ENCODE data around the gene DENND4B.
"Not testable (repeated sequence)": the region's sequence is repeated elsewhere in the genome, so short reads cannot be mapped to it uniquely, and the experiment has no call there.

Gene DENND4B, protein sequence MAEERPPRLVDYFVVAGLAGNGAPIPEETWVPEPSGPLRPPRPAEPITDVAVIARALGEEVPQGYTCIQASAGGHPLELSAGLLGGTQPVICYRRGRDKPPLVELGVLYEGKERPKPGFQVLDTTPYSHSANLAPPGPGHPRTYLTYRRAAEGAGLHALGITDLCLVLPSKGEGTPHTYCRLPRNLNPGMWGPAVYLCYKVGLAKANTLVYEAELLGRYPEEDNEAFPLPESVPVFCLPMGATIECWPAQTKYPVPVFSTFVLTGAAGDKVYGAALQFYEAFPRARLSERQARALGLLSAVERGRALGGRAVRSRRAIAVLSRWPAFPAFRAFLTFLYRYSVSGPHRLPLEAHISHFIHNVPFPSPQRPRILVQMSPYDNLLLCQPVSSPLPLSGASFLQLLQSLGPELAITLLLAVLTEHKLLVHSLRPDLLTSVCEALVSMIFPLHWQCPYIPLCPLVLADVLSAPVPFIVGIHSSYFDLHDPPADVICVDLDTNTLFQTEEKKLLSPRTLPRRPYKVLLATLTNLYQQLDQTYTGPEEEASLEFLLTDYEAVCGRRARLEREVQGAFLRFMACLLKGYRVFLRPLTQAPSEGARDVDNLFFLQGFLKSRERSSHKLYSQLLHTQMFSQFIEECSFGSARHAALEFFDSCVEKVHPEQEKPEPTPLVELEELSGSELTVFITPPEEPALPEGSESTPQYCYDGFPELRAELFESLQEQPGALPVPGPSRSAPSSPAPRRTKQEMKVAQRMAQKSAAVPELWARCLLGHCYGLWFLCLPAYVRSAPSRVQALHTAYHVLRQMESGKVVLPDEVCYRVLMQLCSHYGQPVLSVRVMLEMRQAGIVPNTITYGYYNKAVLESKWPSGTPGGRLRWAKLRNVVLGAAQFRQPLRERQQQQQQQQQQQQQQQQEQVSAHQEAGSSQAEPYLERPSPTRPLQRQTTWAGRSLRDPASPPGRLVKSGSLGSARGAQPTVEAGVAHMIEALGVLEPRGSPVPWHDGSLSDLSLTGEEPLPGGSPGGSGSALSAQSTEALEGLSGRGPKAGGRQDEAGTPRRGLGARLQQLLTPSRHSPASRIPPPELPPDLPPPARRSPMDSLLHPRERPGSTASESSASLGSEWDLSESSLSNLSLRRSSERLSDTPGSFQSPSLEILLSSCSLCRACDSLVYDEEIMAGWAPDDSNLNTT (N-terminal part only)

DNA sequence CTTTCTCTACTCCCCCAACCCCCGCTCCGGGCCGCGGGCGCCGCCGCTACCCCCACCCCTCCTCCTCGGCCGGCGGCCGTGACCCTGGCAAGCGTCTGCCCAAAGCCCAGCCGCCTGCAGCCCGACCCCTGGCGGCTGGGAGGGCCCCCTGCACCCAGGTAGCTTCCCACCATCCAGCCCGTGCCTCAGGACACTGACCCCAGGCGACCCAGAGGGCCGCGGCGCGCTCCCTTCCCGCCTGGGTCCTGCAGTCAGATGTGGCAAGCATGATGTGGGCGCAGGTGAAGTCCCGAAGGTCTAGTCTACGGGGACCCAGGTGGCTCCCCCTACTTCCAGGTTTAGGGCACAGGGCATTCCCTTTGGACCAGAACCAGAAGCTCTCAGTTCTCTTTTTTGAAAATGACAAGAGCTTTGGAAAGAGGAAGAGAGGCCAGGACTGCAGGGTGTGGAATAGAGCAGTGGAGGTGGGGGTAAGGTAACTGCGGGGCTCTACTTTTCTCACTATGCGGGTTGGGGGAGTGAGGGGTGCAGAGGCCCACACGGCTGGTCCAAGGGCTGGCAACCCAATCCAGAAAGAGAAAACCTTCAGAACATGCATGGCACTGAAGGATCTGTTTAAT lies at the start of gene DENND4B:
Gene DENND4B, minus strand, starts transcription at position 97 of the 620 bp plus-strand sequence. CDS start 2,344 bp downstream, outside the sequence.
- peak; percentile 68 to 79 for DNase-seq

DNA sequence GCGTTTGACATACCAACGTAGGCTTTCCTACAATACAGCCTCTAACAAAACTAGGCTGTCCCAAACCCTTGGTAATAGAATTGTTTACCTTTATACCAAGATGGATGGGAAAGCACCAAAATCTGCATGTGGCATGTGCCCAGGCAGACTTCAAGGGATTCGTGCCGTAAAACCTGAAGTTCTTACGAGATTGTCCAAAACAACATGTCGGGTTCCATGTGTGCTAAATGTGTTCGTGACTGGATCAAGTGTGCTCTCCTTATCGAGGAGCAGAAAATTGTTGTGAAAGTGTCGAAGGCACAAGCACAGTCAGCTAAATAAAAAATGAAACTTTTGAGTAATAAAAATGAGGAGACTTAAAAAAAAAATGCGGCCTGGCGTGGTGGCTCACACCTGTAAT lies 49.1 kb upstream of the DENND4B start:
- DNase-seq: no peak

DNA sequence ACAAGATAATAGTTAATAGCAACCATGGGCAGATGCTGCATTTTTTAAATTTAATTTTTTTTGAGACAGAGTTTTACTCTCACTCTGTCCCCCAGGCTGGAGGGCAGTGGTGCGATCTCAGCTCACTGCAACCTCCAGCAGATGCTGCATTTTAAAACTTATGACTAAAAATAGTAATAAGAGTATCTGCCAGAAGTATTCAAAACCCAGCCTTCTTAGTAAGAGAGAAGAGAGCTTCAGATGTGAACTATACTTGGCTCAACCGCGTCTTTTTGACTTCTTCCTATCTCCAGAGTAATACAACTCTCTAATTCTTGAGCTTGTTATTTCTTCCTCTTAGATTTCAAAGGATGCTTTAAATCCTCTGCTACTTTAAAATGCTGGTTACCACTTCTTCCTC lies 48.7 kb upstream of the DENND4B start:
- no peak for DNase-seq

DNA sequence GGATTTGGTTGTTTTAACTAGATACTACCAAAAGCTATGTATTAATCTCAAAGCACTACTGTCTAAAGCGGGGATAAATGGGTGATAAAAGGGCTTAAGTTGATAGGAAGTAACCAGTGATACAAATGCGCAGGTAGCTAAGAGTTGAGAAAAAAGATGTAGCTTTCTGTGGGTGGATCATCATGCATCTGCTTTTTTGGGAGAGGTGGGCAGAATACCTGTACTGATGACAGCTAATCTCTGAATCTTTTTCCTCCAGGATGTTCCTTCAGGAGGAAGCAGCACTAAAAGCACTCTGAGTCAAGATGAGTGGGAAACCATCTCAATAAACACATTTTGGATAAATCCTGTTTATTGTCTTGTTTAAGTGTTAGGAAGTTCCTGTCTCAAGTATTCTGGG lies 45.3 kb upstream of the DENND4B start:
- DNase-seq: no peak

DNA sequence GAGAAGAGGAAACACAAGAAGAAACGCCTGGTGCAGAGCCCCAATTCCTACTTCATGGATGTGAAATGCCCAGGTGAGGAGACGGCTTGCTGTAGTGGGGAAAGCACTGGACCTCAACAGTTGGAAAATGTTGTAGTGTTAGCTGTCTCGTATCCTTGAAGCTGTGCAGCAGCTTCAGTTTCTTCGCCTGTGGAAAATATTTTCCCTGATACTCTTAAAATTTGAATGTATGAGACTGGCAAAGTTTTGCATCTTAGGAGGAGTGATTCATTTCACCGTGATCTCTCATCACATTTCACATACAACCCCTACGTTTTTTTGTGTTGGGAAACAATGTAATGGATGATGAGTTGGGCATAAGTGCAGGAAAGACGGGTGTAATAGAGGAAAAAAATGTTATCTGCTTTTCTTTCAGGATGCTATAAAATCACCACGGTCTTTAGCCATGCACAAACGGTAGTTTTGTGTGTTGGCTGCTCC lies 44.7 kb upstream of the DENND4B start:
- DNase-seq: no peak

DNA sequence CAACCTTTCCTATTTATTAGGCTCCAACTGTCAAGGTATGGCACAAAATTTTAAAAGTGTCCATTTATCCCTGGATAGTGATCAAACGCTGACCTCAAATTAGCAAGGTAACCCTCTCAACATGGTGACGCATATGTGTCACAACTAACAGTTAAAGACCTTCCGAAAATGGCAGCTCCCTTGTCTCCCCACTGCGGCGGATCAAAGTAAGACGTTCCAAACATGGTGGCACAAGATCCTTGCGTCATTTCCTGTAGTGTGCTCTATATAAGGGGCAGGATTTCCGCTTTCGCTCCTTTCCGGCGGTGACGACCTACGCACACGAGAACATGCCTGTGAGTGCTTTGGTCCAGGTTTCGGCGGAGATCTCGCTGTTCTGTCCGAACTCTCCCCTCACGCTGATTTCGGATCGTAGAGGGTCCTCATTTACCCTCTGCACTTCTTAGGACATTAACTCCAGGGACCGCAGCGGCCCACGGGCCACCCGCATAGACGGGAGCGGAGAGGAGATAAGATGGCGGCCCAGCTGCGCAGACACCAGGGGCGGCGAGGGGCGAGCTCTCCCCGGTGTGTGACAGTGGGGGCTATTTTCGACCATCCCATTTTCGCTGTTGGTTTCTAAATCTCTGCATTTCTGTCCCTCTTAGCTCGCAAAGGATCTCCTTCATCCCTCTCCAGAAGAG lies 44.1 kb upstream of the DENND4B start, which contains the start of gene RPS27:
Gene RPS27, plus strand, starts transcription at position 295 of the 683 bp plus-strand sequence. Its CDS starts 35 bp downstream, at position 330.
- DNase-seq: peak; percentile 71 to 99

DNA sequence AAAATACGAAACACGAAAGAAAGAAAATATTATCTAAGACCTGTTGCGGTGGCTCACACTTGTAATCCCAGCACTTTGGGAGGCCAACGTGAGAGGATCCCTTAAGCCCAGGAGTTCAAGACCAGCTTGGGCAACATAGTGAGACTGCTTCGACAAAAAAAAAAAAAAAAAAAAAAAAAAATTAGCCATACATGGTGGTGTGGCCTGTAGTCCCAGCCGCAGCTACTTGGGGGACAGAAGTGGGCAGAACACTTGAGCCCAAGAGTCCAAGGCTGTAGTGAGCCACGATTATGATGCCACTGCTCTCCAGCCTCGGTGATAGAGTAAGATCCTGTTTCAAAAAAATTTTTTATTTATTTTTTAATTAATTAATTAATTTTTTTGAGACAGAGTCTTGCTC lies 41.1 kb upstream of the DENND4B start:
- no peak for DNase-seq

DNA sequence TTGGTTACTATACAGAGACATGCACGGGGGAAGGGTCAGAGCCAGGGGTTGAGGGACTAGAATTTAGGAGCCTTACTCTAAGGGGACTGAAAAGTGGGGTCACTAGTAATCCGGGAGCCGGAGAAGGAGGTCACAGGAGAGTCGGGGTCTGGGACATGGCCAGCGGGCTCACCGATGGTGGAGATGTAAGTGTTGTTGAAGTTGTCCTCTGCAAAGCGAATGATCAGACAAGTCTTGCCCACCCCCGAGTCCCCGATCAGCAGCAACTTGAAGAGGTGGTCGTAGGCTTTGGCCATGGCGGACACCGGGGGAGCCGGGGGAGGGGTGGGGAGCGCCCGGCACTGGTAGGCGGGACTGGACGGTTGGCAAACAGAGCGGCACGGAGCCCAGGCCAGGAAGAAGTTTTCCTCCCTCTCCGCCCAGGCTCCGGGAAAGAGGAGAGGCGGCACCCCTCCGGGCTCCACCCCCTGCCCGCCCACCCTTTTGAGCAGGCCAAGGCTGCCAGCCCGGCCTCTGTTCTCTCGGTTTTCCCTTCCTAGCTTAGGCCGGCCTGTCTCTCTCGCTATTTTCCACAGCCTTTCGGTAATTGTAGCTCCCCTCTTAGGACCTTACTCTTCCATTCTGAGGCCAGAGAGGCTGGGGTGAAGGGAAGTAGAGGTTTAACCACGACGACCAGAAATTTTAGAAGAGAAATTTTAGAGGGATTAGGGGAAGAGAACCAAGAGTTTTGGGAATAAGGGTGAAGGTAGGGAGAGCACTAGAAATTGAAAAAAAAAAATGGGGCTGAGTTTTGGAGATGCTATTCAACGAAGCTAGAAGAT lies 39.6 kb upstream of the DENND4B start, which contains the start of gene RAB13:
Gene RAB13, minus strand, starts transcription at position 399 of the 821 bp plus-strand sequence. Its CDS starts 103 bp downstream, at position 296.
- DNase-seq: peak; percentile 24 to 39

DNA sequence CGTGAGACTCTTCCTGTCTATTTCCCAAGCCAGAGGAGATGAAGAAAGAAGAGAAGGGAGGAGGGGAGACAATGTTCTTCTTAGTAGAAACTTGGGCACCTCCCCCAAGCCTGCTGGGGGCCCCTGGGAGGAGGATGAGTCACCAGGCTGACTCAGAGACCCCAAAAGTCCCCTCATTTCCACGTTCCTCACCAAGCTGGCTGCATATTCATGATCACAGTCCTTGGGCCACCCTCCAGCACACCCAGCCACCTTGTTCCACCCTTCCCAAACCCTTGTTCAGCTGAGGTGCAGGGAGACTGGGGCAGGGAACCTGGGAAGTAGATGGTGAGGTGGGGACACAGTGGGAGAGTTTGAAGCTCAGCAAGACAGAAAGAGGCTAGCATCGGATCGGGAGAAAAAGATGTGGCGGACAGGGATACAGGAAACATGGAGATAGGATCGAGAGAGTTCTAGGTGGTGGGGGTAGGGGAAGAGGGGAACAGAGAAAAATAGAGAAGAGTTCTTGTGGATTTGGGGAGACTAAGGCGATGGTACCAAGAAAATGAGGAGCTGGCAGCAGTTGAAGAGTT lies 38.9 kb upstream of the DENND4B start:
- DNase-seq: peak; percentile 30 to 83

DNA sequence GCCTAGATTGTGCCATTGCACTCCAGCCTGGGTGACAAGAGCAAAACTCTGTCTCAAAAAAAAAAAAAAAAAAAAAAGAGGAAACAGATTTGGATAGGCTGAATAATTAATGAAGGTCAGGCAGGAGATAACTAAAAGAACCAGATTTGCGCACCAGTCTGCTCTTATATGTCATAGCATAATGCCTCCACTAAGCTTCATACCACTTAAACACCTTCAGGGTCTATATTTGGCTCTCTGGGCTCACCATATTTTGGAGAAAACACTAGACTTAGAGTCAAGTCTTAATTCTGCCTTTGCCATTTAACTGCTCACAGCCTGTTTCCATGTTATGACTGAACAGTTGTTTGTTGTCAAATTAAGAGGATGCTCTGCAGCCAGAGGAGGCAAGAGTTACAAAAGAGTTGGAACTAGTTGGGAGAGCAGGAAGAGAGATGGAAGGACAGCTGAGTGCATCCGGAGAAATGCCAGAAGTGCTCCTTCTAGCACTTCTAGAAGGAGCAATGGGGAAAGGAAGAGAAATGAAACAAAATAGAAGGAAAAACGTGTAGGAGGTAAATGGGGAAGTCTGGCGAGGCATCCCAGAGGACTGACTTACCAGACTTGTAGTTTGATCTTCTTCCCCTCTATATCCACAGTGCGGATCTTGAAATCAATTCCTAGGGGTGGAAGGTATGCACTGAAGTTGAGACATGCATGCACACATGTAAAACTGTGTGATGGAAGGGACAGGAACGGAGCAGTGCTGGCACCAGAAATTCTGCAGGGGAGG lies 37.8 kb upstream of the DENND4B start:
- DNase-seq: no peak

DNA sequence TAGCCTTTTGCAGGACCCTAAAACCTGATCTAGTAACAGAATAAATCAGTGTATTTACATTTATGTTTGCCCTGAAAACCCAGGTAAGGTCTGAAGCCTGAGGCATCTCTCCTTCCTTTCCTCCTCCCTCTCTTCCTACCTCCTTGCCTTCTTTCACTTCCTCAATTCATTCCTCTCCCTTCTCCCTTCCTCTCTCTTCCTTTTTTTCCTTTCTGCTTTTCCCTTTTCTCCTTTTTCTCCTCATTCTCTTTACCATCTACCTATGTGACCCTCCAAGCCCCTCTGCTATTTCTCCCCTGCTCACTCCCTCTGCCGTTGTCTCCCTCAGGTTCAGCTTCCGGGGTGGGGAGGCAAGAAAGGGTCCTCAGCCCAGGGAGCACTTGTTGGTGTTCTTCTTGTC lies 35.2 kb upstream of the DENND4B start:
- DNase-seq: not testable (repeated sequence)

DNA sequence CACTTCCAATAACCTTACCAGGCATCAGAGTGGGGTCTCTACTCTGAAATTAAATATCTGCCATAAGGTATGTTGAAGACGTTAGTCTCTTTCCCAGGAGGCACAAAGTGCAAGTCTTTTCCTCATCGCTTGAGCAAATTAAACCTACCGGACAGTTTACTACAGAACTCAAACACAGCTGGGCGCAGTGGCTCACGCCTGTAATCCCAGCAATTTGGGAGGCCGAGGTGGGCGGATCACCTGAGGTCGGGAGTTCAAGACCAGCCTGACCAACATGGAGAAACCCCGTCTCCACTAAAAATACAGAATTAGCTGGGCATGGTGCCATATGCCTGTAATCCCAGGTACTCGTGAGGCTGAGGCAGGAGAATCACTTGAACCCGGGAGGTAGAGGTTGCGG lies 32.6 kb upstream of the DENND4B start:
- not testable (repeated sequence) for DNase-seq

DNA sequence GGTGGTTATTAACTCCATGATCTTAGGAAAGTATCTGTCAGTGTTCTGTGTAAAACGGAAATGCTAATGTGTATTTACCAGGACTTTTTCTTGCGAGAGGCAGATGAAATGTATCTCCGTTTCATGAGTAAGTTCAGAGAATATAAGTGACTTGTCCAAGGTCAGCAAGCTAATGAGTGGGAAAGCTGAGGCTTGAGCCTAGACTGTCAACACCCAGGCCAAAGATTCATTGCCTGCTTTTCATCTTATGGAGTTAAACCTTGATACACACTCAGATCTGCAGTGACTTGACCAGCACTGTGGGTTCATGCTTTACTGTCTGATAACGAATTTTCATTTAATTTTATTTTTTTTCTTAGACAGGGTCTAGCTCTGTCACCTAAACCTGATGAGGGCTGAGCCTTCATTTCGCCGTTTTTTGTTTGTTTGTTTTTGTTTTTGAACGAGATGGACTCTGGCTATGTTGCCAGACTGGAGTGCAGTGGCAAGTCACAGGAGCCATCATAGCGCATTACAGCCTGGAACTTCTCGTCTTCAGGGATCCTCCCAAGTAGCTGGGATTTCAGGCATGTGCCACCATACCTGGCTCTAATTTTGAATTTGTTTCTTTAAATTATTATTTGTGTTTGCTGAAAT lies 31.9 kb upstream of the DENND4B start:
- DNase-seq: no peak

DNA sequence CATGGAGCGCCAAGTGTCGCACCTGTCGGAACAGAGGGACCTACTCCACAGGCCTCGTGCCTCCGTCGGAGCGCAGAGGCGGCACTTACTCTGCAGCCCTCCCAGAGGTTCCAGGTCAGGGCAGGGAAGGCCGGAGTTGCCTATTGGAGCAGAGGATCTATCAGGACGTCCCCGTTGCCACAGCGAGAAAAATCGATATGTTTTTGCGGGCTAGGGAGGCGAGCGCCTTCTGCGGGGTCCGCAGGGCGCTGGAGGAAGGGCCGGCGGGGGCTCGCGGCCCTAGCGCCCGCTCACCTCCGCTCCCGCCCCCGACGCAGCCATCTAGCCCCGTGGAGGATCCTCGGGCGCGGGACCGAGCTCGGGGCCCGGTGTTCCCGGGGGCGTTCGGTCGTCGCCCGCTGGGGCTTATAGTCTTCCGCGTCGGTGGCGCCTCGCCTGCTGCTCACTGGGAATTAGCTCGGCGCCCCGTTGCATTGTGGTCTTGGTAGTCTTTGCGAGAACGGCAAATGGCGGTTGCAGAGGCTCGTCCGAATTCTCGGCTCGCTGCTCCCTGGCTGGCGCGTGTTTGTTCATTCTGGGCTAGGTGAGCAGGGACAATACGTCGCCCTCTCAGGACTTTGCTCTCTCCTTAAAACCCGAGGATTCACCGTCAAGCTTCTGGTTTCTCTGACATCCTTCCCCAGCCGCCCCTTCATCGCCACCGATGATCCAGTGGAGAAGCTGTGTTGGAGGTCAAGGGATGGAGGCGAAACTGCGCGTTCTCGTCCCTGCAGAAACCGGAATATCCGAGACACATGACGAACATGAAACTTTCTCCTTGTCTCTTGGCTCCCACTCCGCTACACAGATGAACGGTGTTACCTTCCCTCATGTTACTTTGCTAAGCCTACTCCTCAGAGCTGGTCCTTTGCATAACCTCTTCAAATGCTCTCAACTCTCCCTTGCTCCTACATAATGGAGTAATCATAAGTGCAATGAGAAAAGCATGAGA lies 31.0 kb upstream of the DENND4B start, which contains the start of gene JTB:
Gene JTB, minus strand, starts transcription at position 425 of the 991 bp plus-strand sequence. Its CDS starts 422 bp downstream, at position 3.
- peak; percentile 54 to 73 for DNase-seq

DNA sequence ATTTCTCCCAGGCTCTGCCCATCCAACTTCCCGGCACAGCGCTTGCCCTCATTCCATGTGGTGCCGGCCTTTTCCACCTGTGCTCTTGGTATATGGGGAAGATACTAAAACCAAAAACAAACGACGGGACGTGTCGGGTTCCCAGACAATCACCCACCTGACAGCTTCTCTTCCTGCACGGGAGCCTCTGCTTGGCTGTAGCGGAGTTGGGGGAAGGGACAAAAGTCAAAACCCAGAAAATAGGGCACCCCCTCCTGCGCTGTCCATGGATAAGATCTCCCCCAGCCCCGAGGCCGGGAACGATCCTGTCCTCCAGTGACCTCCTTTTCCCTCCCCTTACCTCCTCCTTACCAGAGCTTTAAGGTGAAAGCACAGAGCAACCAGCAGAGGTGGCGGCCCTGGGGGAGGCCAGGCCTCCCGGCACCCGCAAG lies 30.3 kb upstream of the DENND4B start:
- no peak for DNase-seq

DNA sequence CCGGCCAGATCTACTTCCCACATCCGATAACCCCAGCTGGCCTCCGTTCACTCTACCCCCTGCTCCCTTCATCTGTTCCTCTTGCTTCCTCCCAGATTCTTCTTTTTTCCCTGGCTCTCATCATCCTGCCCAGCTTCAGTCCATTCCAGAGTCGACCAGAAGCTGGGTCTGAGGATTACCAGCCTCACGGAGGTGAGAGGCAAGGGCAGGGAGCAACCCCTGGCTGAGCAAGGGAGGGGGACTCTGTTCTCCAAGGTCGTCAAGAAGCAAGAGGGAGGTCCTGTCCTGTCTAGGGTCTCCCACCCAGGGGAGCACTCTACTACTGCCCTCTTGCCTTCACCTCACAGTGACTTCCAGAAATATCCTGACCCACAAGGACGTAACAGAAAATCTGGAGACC lies 27.0 kb upstream of the DENND4B start:
- no peak for DNase-seq

DNA sequence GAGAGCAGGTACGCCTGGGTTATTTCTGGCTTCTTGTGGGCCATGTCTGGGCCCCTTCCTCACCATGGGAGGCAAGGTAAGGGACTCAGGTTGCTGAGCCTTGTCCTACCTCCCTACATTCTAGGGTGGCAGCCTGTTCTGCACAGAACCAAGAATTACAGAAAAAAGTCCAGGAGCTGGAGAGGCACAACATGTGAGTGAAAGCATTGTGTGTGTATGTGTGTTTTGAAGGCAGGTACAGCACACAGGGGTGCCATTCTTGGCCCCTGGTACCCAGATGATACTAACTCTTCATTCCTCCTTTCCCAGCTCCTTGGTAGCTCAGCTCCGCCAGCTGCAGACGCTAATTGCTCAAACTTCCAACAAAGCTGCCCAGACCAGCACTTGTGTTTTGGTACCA lies 26.6 kb upstream of the DENND4B start:
- DNase-seq: no peak

DNA sequence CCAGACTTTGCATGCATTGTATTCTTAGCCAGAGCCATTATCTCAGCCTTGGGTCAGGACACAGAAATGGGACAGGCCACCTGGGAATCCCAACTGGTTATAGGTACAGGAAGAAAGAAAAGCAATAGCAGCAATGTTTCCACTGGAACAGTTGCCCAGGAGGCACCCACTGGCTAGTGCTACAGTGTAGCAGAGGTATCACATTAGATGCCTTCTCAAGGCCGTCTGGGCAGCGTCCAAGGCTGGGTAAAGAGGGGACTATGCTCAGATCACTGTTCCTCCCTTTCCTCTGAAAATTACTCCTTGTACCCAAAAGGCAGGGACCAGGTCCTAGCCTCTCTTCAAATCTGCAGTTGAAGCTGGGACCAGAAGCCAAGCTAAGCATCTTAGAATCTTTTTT lies 23.8 kb upstream of the DENND4B start:
- DNase-seq: no peak

Measured in bone marrow (tissue), 2 donors.